BLaER1 treated with 17β-estradiol and CSF1 and Interleukin-3, amounts not matched to agents 10 nM and 100 nM (cell line): Measurements from ENCODE around the gene ORM2.

Source experiments
- H3K27ac ChIP-seq, 11 experiments: shearing (Covaris generic); formaldehyde crosslinking; 2 replicates each; pipeline ENCODE4 v1.8.1; 2022
- H3K27me3 ChIP-seq, 11 experiments: shearing (Covaris generic); formaldehyde crosslinking; 2 replicates each; pipeline ENCODE4 v1.8.1; 2022
- H3K36me3 ChIP-seq, 11 experiments: shearing (Covaris generic); formaldehyde crosslinking; 2 replicates each; pipeline ENCODE4 v1.8.1; 2022
- H3K4me1 ChIP-seq, 10 experiments: shearing (Covaris generic); formaldehyde crosslinking; 2 replicates each; pipeline ENCODE4 v1.8.1; 2022
- H3K4me2 ChIP-seq, 11 experiments: shearing (Covaris generic); formaldehyde crosslinking; 2 replicates each; pipeline ENCODE4 v1.8.1; 2022
- H3K4me3 ChIP-seq, 10 experiments: shearing (Covaris generic); formaldehyde crosslinking; 2 replicates each; pipeline ENCODE4 v1.8.1; 2022
- H3K9ac ChIP-seq, 11 experiments: shearing (Covaris generic); formaldehyde crosslinking; 2 replicates each; pipeline ENCODE4 v1.8.1; 2022
- H3K9me3 ChIP-seq, 11 experiments: shearing (Covaris generic); formaldehyde crosslinking; replicated peaks in 1 of 11; 2 replicates each; pipeline ENCODE4 v1.8.1; 2022
- H4K20me1 ChIP-seq, 11 experiments: shearing (Covaris generic); formaldehyde crosslinking; 2 replicates each; pipeline ENCODE4 v1.8.1; 2022
- Cebpa-rat ChIP-seq, 11 experiments: shearing (Covaris generic); IDR thresholded peaks; 2 replicates each; pipeline ENCODE4 v1.8.1; 2022

ORM2 gene

GRCh38 chr9:114289571-114290481 lies 39.8 kb upstream of the ORM2 start:
- peaks cover 0 to 16% (median 7%) of the 10 kb centered on the region in 10 experiments; a peak in 11 of 20 replicates for H3K4me1 ChIP-seq
- H3K4me3 ChIP-seq = no peak overlapping the region
- peaks cover 13 to 20% (median 16%) of the 10 kb centered on the region in 11 experiments for H3K9me3 ChIP-seq
- H3K4me2 ChIP-seq = no peak overlapping the region
- peaks cover 0 to 18% (median 0%) of the 10 kb centered on the region in 11 experiments; a peak in 3 of 22 replicates for H4K20me1 ChIP-seq
- peaks cover 31 to 84% (median 64%) of the 10 kb centered on the region in 11 experiments for H3K36me3 ChIP-seq
- H3K27me3 ChIP-seq = no peaks in the 10 kb centered on the region
- H3K9ac ChIP-seq = no peak overlapping the region; a peak in 4 of 22 replicates
- TF ChIP-seq Cebpa-rat (IDR thresholded peaks at IDR 0.05) = no peak
- H3K27ac ChIP-seq = peak overlapping the region in 2 of 11 experiments; percentile 6 to 23; a peak in 1 of 22 replicates

DNA sequence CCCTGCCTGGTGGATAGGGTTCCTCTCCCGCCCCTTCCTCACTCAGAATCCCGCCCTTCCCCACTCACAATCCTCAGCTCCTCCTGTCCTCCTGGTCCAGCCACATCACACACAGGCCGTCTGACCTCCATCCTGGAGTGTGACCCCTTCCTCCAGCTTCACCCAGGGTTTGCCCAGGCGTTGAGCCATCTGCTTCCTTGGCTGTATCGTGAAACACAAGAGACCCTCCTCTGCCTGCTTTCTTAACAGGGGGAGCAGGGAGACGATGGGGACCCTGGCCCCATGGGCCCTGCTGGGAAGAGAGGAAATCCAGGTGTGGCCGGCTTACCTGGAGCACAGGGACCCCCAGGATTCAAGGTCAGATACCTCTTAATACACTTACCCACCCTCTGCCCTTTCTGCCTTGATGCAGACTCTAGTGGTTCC lies 39.1 kb upstream of the ORM2 start:
- peaks cover 0 to 18% (median 0%) of the 10 kb centered on the region in 11 experiments; a peak in 3 of 22 replicates for H4K20me1 ChIP-seq
- H3K4me1 ChIP-seq = peaks cover 0 to 8% (median 4%) of the 10 kb centered on the region in 10 experiments; a peak in 11 of 20 replicates
- H3K27me3 ChIP-seq = no peaks in the 10 kb centered on the region
- H3K4me2 ChIP-seq = no peak overlapping the region
- peak overlapping the region in 2 of 11 experiments; percentile 6 to 23; a peak in 1 of 22 replicates for H3K27ac ChIP-seq
- H3K4me3 ChIP-seq = no peak overlapping the region
- no peak for TF ChIP-seq Cebpa-rat (IDR thresholded peaks at IDR 0.05)
- peak overlapping the region in 1 of 11 experiments; percentile 37; a peak in 3 of 22 replicates for H3K9ac ChIP-seq
- peaks cover 38 to 84% (median 64%) of the 10 kb centered on the region in 11 experiments for H3K36me3 ChIP-seq
- H3K9me3 ChIP-seq = peaks cover 20 to 28% (median 23%) of the 10 kb centered on the region in 11 experiments

DNA sequence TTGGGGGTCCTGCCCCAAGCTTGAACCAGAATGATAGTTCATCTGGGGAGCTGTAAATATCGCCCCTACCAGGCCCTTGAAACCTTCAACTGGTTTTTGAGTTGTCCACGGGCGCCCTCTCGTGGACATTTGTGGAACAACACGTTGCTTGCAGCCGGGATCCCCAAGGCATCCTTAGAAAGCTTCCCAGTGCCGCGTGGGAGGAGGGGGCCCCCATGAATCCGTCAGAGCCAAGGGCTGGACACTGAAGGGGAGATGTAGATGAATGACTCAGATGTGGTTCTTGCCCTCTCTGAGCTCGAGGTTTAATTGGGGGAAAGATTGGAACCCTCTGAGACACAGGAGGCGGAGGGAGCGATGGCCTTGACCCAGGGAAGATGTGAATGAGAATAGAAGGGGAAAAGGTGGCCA lies 38.6 kb upstream of the ORM2 start:
- Histone ChIP-seq H3K4me3 (no peak overlapping the region), H3K9ac (no peak overlapping the region; a peak in 1 of 22 replicates), H3K4me1 (peaks cover 0 to 7% (median 1%) of the 10 kb centered on the region in 10 experiments; a peak in 8 of 20 replicates), H3K27me3 (no peaks in the 10 kb centered on the region), H3K4me2 (no peak overlapping the region), H3K9me3 (peaks cover 25 to 33% (median 28%) of the 10 kb centered on the region in 11 experiments), H3K36me3 (peaks cover 43 to 84% (median 67%) of the 10 kb centered on the region in 11 experiments), H3K27ac (no peak overlapping the region), H4K20me1 (peaks cover 0 to 18% (median 0%) of the 10 kb centered on the region in 11 experiments; a peak in 3 of 22 replicates)
- no peak for TF ChIP-seq Cebpa-rat (IDR thresholded peaks at IDR 0.05)

GRCh38 chr9:114291886-114292590 lies 37.6 kb upstream of the ORM2 start:
- H3K27me3 ChIP-seq = no peaks in the 10 kb centered on the region
- peaks cover 30 to 38% (median 34%) of the 10 kb centered on the region in 11 experiments for H3K9me3 ChIP-seq
- peaks cover 0 to 18% (median 0%) of the 10 kb centered on the region in 11 experiments; a peak in 3 of 22 replicates for H4K20me1 ChIP-seq
- H3K4me3 ChIP-seq = no peak overlapping the region
- H3K4me1 ChIP-seq = peaks cover 0 to 7% (median 0%) of the 10 kb centered on the region in 10 experiments; a peak in 1 of 20 replicates
- no peak overlapping the region for H3K4me2 ChIP-seq
- H3K36me3 ChIP-seq = peaks cover 53 to 84% (median 73%) of the 10 kb centered on the region in 11 experiments
- H3K9ac ChIP-seq = 0 out of 22 replicates have a peak overlapping the region, but pooled peaks of 1 of the 11 experiments have one; percentile 18
- H3K27ac ChIP-seq = no peak overlapping the region
- no peak for TF ChIP-seq Cebpa-rat (IDR thresholded peaks at IDR 0.05)

DNA sequence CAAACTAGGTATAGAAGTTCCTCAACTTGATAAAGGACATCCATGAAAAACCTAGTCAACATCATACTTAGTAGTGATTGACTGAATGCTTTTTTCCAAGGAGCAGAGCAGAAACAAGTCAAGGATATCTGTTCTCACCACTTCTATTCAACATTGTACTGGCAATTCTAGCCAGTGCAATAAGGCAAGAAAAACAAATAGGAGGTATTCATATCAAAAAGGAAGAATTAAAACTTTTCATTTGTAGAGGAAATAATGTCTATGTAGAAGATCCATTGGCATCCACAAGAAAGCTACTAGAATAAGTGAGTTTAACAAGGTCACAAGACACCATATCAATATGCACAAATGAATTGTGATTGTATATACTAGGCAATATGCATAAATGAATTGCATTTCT lies 35.0 kb upstream of the ORM2 start:
- no peak overlapping the region for H3K27ac ChIP-seq
- H3K4me1 ChIP-seq = peaks cover 0 to 7% (median 0%) of the 10 kb centered on the region in 10 experiments; a peak in 1 of 20 replicates
- peaks cover 74 to 94% (median 83%) of the 10 kb centered on the region in 11 experiments for H3K36me3 ChIP-seq
- no peak overlapping the region for H3K9ac ChIP-seq
- H3K4me2 ChIP-seq = no peak overlapping the region
- no peaks in the 10 kb centered on the region for H3K27me3 ChIP-seq
- peaks cover 0 to 8% (median 0%) of the 10 kb centered on the region in 11 experiments; a peak in 3 of 22 replicates for H4K20me1 ChIP-seq
- peak overlapping the region in 1 of 10 experiments; percentile 18; a peak in 1 of 20 replicates for H3K4me3 ChIP-seq
- TF ChIP-seq Cebpa-rat (IDR thresholded peaks at IDR 0.05) = no peak
- peaks cover 30 to 38% (median 34%) of the 10 kb centered on the region in 11 experiments for H3K9me3 ChIP-seq

GRCh38 chr9:114296338-114296737 lies 33.3 kb upstream of the ORM2 start:
- no peak overlapping the region for H3K9ac ChIP-seq
- H3K4me1 ChIP-seq = no peaks in the 10 kb centered on the region
- peaks cover 89 to 100% (median 97%) of the 10 kb centered on the region in 11 experiments for H3K36me3 ChIP-seq
- no peak overlapping the region for H3K4me3 ChIP-seq
- H3K27me3 ChIP-seq = no peaks in the 10 kb centered on the region
- peaks cover 30 to 38% (median 34%) of the 10 kb centered on the region in 11 experiments for H3K9me3 ChIP-seq
- TF ChIP-seq Cebpa-rat (IDR thresholded peaks at IDR 0.05) = no peak
- no peak overlapping the region for H3K27ac ChIP-seq
- no peak overlapping the region for H3K4me2 ChIP-seq
- no peaks in the 10 kb centered on the region; a peak in 1 of 22 replicates for H4K20me1 ChIP-seq

GRCh38 chr9:114299286-114300152 lies 30.1 kb upstream of the ORM2 start:
- Histone ChIP-seq H3K27me3 (no peaks in the 10 kb centered on the region), H3K9ac (no peak overlapping the region), H3K36me3 (peaks cover 65 to 100% (median 90%) of the 10 kb centered on the region in 11 experiments), H4K20me1 (no peaks in the 10 kb centered on the region; a peak in 1 of 22 replicates), H3K4me3 (no peak overlapping the region), H3K4me2 (no peak overlapping the region), H3K27ac (no peak overlapping the region; a peak in 1 of 22 replicates), H3K4me1 (peaks cover 0 to 5% (median 0%) of the 10 kb centered on the region in 10 experiments; a peak in 1 of 20 replicates), H3K9me3 (peaks cover 20 to 21% (median 21%) of the 10 kb centered on the region in 11 experiments)
- TF ChIP-seq Cebpa-rat (IDR thresholded peaks at IDR 0.05) = no peak
